Brain pericyte (primary cell): ENCODE measurements around the gene LCN12.

Experiments used
- DNase-seq: peaks from one replicate; pipeline ENCODE4 v3.0.0-alpha.2; 2012; ENCODE audit warnings: low read depth, low spot score

Gene LCN12

DNA sequence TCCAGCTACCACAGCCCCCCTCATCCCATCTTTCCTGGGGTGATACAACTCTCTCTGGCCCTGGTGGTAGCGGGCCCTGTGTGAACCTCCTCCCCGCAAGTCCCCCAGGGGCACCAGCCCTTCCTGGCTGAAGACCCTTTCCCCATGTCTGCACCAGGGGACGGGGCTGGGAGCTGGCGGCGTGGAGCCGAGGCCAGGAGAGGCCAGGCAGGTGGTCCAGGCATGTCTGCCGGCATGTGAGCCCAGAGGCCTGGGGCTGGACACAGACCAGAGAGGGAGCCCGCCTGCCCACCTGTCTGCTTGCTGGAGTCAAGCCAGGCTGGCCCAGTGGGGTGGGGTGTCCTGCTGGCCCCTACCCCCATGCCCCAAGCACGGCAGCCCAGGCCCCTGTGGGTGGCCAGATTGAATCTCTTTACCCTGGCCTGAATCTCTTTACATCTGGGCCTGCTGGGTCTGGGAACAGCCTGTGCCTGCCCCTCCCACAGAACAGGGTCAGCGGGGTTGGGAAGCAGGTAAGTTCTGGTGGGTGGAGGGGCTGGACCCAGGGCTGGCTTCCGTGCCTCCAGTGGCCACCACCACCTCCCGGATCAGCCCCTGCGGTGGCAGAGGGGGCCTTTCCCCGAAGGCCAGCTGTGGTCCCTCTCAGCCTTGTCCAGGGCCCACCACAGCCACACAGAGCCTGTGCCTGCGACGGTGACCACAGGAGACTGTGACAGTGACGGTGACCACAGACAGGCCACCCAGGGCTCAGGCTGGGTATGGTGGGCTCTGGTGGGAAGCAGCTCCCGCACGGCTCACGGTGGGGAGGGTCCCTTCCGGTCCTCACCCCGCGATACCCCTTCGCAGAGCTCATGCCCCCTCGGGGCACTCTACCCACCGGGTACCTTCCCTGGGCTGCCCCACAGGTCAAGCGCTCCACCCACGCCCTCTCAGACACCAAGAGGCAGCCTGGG, 7.1 kb downstream of the LCN12 start:
- DNase-seq = no peak

DNA sequence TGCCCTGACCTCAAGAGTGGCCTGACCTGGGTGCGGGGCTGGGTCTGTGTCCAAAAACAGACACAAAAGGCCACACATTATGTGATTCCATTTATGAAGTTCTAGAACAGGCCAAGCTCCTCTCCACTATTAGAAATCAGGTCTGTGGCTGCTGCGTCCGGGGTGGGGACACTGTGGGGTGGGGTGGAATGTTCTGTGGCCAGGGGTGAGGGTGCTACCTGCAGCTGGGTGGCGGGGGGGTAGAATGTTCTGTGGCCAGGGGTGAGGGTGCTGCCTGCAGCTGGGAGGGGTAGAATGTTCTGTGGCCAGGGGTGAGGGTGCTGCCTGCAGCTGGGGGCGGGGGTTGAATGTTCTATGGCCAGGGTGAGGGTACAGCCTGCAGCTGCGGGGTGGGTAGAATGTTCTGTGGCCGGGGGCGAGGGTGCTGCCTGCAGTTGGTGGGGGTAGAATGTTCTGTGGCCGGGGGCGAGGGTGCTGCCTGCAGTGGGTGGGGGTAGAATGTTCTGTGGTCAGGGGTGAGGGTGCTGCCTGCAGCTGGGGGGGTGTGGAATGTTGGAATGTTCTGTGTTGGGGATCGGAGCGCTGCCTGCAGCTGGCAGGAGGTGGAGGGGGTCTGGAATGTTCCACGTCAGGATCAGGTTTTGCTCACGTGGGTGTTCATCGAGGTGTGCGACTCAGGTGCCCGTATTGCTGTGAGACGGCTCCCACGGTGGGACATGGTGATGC, 8.3 kb downstream of the LCN12 start:
- no peak for DNase-seq

DNA sequence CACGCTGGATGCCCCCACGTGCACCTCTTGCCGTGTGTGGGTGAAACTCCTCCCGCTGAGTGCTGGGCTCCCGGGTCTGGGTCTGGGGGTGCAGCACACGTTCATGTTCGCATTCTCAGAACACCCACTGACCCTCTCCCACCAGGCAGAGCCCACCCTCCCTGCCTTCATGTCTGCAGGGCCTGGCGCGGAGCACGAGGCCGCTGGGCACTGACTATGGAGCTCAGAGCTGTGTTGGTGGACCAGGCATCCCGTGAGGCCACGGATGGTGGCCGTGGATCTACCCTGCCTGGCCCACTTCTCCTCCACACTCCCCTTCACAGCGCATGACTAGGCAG, 8.8 kb downstream of the LCN12 start:
- DNase-seq = no peak

DNA sequence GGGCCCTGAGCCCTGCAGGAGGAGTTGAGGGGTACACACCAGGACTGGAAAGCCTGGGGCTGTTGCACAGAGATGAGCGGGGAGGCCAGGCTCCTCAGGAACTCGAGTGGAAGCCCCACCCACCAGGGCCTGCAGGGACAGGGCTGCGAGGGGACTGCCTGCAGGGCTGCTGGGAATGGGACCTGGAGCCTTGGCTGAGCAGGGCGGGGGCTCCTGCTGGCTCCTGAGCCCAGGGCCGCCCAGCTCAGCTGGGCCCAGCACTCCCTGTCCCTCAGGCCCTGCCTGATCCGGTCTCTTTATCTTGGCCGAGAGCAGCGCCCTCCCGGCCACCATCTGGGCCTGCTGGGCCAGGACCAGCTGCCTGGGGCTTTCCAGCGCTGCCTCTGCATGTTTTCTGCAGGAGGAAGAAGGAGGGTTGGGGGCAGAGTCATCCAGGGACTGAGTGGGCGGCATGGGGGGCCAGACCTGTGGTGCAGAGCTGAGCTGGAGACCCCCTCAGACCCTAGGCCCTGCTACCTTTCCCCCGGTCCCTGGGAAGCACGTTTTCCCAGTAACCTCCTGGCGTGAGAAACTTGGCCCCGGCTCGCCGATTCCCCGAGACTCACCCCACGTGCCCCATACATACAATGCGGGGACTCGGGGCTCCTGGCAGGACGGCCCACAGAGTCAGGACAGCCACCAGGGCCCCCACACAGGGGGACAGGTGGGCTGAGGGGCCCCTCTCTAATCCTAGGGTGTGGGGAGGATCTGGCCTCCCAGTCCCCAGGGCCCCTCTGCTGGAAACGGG, 9.4 kb downstream of the LCN12 start:
- DNase-seq = no peak

DNA sequence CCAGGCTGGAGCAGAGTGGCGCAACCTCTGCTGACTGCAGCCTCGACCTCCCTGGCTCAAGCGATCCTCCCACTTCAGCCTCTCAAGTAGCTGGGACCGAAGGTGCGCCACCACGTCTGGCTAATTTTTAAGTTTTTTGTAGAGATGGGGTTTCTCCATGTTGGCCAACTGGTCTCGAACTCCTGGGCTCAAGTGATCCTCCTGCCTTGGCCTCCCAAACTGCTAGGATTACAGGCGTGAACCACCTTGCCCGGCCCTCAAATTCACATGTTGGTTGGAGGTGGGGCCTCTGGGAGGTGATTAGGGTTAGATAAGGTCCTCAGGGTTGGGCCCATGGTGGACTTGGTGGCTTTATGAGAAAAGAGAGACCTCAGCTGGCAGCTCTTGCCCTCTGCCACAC, 10.1 kb downstream of the LCN12 start:
- no peak for DNase-seq

DNA sequence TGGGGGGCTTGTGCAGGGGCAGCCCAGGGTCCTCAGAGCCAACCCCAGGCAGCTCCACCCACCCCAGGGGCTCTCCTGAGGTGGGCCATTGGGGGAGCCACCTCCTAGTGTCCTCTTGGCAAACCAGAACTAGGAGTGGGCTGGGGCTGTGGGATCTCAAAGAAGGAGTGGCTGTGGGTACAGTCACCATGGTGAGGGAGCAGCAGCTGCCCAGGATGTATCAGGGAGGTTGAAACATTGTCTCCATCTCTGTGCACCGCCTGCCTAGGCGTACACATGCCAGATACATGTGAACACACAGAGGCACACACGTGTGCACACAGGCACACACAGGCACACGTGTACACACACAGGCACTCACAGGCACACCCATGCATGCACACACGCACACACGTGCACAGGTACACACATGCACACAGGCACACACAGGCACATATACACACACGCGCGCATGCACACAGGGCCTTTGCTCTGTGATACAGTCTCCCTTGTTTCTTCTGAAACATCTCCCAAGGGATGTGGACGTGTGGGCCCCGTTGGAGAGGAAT, 10.7 kb downstream of the LCN12 start:
- DNase-seq = no peak

DNA sequence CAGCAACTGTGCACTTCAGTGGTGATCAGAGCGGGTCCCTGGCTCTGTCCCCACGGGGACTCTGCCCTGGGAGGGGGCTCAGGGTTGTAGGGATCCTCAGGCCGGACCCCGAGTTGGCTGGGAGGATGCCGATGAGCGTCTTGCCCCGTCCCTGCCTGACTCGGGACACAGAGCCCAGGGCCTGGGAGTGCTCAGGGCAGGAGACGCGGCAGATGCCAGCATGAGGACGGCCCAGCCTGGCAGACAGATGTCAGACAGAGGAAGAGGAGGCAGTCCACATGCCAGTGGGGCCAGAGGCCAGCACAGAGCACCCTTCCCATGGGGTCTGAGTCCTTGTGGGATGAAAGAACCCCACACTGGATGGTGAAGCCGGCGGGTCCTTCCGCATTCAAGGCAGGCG, 11.3 kb downstream of the LCN12 start:
- no peak for DNase-seq

DNA sequence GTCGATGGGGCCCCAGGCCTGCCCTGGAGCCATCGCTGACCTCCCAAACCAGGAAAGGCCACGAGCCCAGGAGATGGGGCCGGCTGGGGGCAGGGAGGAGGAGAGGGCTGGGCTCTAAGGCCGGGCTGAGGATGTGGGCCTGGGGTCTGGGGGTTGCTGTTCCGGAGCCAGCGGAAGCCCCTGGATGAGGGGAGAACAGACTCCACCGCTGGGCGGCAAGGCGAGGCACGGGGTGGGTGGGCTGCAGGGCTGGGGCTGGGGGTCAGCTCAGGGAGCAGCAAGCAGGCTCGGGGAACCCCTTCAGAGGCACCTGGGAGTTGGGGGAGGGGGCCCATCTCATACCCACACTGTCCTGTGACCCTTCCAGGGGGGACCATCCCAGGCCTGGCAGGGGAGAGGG, 11.7 kb downstream of the LCN12 start:
- no peak for DNase-seq

DNA sequence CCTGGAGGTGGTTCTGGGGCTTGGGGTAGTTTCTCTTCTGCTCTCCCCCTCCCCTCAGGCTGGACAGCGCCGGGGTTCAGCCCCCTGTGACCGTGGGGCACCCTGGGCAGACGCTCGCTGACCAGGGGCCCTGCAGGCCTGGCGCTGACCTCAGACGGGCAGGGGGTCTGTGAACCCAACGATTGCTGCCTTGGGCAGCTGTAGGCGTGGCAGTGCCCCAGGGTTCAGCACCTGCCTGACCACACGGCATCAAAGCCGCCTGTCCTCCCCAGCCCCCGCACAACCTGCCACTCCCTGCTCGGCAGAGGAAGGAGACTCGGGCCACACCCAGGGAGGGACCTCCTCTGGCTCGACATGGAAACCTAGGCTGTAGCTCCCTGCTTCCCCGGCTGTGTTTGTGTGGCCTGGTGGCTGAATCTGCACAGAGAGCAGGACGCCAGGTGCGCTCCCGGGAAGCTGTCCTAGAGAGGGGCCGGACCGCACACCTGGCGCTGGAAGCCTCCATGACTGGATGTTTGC, 12.2 kb downstream of the LCN12 start:
- no peak for DNase-seq

DNA sequence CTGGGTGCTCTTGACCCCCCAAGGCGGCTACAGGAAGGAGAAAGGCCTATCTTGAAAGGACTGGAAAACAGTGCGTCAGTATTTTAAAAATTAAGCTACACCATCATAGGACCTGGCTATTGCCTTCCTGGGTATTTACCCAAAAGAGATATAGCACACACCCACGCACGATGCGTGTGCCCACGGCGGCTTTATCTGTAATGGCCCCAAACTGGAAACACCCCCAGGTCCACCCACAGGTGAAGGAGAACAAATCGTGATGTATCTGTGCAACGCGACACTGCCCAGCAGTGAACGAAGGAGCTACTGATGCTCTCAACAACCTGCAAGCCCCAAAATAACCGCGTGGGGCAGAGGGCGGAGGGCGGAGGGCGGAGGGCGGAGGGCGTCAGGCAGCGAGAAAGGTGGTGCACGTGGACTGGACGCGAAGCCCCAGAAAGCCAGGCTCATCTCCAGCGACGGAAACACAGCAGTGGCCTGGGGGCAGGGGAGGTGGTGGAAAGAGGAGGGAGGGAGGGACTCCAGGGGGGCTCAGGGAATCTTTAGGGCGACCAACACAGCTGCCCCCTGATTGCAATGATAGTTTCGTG, 12.9 kb downstream of the LCN12 start:
- no peak for DNase-seq

DNA sequence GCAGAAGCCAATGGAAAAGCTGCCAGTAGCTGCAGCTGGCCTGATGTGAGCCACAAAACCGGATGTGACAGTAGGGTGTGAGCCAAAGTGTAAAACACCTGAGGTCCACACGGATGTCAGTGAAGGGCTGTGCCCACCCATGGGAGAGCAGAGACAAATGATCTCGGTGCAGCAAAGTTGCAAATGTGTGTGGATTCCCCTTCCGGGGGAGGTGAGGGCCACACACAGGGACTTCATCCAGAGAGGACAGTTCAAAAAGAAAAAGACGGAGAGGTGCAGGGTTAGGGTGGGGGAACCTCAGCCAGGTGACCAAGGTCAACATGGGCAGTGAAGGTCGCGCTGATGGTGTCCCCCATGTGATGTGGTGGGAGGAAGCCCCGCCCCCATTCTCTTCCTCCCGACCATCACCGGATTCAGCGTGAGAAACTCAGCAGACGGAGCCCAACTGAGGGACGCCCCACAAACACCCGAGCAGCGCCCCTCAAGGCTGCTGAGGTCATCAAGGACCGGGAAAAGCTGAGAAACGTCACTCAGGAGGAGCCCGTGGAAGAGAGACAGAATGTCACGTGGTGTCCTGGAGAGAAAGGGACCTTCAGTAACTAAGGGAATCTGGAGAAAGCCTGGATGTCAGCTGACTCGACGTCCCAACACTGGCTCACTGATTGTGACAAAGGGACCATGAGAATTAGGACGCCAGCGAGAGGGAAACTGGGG, 13.9 kb downstream of the LCN12 start:
- DNase-seq = no peak

DNA sequence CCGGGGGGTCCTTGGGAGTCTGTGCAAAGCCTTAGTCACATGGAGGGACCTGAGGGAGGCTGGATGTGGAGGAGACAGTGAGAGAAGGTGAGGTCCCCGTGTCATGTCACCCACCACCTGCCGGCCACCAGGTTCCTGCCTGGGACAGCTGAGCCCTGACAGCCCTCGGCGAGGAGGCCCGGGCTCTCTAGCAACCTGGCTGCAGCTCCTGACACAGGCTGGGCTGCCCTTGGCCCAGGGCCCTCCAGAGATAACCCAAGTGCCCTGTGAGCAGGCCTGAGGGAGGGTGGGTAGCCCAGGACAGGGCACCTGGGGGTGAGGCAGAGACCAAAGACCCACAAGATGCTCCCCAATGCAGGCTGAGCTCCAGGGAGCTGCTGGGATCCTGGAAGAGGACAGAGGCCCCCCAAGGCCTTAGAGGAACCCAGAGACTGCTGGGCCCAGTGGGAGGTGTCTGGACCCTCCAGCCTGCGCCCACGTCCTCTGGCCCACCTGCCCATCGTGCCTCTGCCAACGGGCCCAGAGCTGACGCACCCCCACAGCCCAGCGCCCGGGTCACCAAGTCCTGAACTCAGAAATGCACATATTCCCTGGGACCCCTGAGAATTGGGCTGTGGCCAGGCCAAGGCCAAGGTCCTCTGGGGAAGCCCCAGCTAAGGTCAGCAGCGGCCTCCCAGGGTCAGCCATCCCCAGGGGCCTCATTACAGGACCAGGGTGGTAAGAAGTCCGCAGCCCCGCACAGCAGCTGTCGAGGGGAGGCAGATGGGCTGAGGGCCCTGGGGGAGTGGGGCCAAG, 16.5 kb downstream of the LCN12 start:
- no peak for DNase-seq

DNA sequence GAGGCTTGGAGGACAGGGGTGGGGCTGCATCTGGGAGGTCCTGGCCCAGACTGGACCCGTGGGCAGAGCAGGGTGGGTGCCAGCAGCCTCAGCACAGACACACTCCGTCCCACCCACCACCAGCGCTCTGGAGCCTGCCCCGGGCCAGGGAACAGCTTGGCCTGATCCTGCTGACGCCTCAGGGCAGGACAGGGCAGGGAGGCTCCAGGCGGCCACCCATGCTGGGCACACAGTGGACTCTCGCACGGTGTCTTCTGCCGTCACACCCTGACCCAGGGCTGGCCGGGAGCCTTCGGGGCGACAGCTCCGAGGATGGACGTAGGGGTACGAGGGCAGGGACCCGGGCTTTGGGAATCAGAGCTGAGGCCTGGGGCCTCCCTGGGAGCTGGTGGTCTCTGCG, 17.1 kb downstream of the LCN12 start:
- DNase-seq = no peak

DNA sequence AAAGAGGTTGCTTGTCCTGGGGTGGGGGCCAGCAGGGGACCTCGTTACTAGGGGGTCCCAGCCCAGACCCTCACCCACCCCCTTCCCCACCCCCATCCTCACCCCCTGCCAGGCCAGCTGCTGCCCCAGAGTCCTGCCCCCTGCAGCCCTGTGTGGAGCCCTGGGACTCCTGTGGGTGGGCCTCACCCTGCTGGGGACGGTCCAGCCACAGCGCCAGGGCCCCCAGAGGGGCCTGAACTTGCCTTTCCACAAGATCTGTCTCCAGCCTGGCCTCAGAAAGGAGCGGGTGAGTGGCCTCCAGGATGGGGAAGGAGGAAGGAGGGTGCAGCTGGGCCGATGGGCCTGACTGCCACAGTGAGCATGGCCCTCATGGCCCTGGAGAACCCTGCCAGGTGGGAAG, 17.7 kb downstream of the LCN12 start:
- DNase-seq = no peak

DNA sequence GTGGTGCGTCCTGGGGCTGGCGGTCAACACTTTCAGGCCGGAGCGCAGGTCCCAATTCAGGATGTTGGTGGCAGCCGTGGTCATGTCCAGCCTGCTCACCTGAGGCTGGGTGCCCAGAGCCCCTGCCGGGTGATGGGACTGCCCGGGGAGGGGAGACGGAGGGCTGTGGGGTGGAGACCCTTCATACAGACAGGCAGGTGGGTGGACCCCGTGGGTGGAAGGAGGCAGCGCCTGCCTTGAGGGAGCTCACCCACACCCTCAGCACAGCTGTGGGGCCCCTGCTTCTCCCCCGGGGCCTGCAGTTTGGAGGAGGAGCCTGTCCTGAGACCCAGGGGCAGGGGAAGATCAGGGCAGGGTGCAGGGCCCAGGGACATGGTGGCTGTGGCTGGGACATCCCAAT, 18.3 kb downstream of the LCN12 start:
- DNase-seq = no peak

DNA sequence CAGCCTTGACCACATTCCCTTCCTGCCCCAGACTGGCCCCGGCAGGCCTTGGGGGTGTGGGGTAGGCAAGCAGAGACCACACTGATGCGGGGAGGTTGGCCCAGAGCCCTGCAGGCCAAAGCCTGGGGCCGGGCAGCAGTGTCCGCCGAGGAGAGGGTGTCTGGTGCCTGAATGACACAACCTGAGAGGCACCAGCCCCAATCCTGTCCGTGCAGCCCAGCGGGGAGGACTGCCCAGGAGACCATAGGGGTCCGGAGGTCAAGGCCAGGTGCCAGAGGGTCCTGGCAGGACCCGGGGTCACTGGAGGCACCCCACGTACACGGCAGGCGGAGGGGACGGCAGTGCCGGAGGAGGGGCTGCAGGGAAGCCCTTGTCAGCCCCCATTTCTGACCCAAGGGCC, 19.7 kb downstream of the LCN12 start:
- DNase-seq = no peak

DNA sequence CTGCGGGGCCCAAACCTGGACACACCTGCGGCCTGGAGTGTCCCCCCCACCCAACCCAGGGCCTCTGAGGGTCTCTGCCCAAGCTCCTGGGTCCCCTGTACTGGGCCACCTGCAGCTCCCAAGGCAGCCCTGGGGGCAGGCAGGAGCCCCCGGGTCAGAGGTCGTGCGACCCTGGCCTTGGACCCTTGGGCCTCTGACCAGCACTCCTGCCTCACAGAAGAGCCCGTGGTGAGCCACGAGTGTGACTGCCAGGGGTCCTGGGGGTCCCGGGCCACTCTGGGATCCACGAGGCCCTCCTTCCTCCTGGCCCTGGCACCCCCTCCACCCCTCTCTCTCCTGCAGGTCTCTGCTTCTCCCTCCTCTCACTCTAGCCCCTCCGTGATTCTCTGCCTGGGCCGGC, 20.3 kb downstream of the LCN12 start:
- DNase-seq = no peak

DNA sequence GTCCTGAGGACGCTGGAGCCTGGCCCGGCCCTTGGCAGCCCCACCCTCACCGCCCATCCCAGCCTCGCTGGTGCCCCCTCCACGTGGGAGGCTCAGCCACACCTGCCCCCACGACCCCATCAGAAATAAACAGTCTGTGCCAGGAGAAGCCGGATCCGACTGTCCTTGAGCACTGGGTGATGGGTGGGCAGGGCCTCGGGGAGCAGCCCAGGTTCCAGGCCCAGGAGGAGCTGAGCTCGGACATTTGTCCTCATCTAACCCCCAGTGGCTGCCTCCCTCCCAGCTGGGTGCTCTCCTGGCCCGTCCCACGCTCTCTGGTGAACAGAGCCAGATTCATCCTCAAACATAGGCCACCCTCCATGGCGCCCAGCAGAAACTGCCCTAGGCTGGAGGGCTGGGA, 20.7 kb downstream of the LCN12 start:
- DNase-seq = no peak

DNA sequence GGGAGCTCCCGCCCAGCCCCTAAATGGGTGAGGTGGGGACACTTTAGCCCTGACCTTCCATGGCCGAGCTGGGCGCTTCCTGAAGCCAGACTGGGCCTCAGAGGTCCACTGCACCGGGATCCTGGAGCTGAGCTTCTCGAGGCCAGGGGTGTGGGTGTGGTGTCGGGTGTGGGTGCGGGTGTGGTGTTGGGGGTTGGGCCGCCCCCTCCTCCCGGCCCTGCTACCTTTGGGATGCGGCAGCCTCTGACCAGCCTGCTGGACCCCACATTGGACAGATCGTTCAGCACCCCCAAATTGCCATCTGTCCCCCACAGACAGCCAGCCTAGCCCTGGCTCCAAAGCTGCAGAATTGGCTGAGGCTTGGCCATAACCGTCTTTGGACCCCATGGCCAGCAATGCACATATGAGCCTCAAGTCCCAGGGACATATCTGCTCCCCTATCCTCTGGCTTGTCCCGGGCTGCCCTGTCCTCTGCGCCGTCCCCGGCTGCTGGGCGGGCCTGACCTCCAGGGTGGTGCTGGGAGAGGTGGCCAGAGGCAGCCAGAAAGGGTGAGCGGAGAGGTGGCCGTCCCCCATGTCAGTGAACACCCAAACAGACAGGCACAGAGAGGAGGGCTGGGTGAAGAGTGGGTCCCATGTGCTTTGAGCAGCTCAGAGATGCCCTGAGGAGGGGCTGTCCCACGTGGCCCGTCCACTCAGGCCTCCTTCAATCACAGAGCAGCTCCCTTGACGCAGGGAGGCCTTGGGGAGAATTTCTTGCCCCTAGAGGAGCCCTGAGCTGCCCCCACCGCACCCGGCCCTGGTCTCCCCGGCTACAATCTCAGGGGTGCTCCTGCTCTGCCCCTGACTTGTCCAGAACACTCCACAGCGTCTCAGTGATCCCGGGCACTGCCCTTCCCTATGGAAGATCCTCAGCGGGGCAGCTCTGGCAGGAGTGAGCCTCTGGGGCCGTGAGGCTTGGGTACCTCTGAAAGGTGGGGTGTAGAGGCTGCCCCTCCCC, 21.8 kb downstream of the LCN12 start:
- no peak for DNase-seq
